Type B pancreatic cell (in vitro differentiated cells): ENCODE results near the gene CDC42BPA. TPM values are rescaled to one million over a fixed set of nuclear protein-coding genes. Genes with fewer than 3 reads are reported as not detected.

ENCODE experiments used
- DNase-seq: peaks from one replicate; pipeline ENCODE4 v3.0.0; 2021; ENCODE audit warnings: mixed read lengths; ENCODE audit not compliant: unreplicated experiment; ENCODE audit errors: extremely low spot score
- H3K27ac Mint-ChIP-seq: 2 replicates; pipeline ENCODE4 v1.8.0; 2021; ENCODE audit warnings: mild to moderate bottlenecking, mixed read lengths
- H3K27me3 Mint-ChIP-seq: 2 replicates; pipeline ENCODE4 v1.8.0; 2021; ENCODE audit warnings: mixed read lengths
- H3K36me3 Mint-ChIP-seq: 2 replicates; pipeline ENCODE4 v1.8.0; 2021; ENCODE audit warnings: mixed read lengths
- H3K4me1 Mint-ChIP-seq: one replicate; pipeline ENCODE4 v1.8.0; 2021; ENCODE audit warnings: mixed read lengths; ENCODE audit not compliant: unreplicated experiment
- H3K4me3 Mint-ChIP-seq: 2 replicates; pipeline ENCODE4 v1.8.0; 2021; ENCODE audit warnings: mild to moderate bottlenecking, mixed read lengths
- H3K9me3 Mint-ChIP-seq: 2 replicates; pipeline ENCODE4 v1.8.0; 2021; ENCODE audit warnings: mixed read lengths
- CTCF ChIP-seq: fragments of 200-600 bp; sonication (generic); conservative IDR thresholded peaks from 2 replicates; pipeline ENCODE4 v1.5.0; 2021; ENCODE audit warnings: antibody characterized with exemption, mild to moderate bottlenecking
- total RNA-seq: library from RNA; stranded (reverse); gene quantifications from 2 replicates; pipeline ENCODE4 v1.2.1, GENCODE V29; 2021; ENCODE audit warnings: low replicate concordance

The CDC42BPA gene
- total RNA-seq, 1 donor from 2014 or later, result 33.8 TPM

DNA sequence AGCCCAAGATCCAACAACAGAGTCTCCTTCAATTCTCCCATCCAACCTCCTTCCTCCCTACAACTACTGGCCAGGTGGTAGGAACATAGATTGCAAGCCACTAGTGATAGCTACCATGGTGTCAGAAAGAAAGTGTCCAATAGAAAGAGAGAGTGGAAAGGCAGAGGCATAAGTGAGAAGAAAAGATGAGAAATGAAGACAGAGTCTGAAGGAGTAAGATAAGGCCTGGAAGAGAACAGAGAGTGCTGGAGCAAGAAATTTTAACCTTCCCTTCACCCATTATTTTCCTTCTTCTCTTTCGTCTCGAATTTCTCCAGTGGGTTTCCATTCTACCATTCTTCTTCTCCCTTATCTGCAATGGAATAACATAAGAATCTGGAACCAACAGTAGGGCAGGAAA is 57.9 kb downstream of the CDC42BPA start:
- Mint-ChIP-seq H3K27me3 (no peaks in the 10 kb centered on the region), H3K9me3 (no peaks in the 10 kb centered on the region)
- TF ChIP-seq CTCF, result no peak

GRCh38 chr1:227257964-227258363 is 60.3 kb downstream of the CDC42BPA start:
- TF ChIP-seq CTCF, result no peak
- Mint-ChIP-seq H3K4me3 (no peak overlapping the region), H3K36me3 (peaks cover 2% of the 10 kb centered on the region), H3K9me3 (no peaks in the 10 kb centered on the region), H3K27me3 (no peaks in the 10 kb centered on the region), H3K27ac (no peak overlapping the region), H3K4me1 (peaks cover 5% of the 10 kb centered on the region)
- DNase-seq, result no peak

More for the DNA sequence above, 57.9 kb downstream of the CDC42BPA start:
- H3K36me3 Mint-ChIP-seq, result no peaks in the 10 kb centered on the region
- no peak for DNase-seq
- no peak overlapping the region for H3K4me3 Mint-ChIP-seq
- no peaks in the 10 kb centered on the region for H3K4me1 Mint-ChIP-seq
- H3K27ac Mint-ChIP-seq, result no peak overlapping the region

- no peak overlapping the region for H3K27ac Mint-ChIP-seq
- TF ChIP-seq CTCF, result no peak
- no peak overlapping the region for H3K4me3 Mint-ChIP-seq
- H3K27me3 Mint-ChIP-seq, result no peaks in the 10 kb centered on the region
- no peaks in the 10 kb centered on the region for H3K9me3 Mint-ChIP-seq
- no peak for DNase-seq
- H3K4me1 Mint-ChIP-seq, result peaks cover 5% of the 10 kb centered on the region
- H3K36me3 Mint-ChIP-seq, result peaks cover 8% of the 10 kb centered on the region
These were observed 63.1 kb downstream of the CDC42BPA start for GRCh38 chr1:227255086-227255732.

DNA sequence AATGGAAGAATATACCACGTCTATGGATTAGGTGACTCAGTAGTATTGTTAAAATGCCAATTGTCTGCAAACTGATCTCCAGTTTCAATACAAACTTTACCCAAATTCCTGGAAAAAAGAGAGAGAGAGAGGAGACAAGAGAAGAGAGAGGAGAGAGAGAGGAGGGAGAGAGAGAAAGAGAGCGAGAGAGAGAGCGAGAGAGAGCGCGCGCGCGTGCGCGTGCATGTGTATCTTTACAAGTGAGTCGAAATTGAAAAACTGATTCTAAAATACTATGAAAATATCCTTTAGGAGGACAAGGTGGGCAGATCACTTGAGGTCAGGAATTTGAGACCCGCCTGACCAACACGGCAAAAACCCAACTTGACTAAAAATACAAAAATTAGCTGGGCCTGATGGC is 65.2 kb downstream of the CDC42BPA start:
- Mint-ChIP-seq H3K4me3 (no peak overlapping the region), H3K36me3 (peaks cover 14% of the 10 kb centered on the region), H3K4me1 (peaks cover 5% of the 10 kb centered on the region), H3K27me3 (no peaks in the 10 kb centered on the region), H3K9me3 (peaks cover 2% of the 10 kb centered on the region), H3K27ac (no peak overlapping the region)
- no peak for TF ChIP-seq CTCF
- DNase-seq, result no peak

DNA sequence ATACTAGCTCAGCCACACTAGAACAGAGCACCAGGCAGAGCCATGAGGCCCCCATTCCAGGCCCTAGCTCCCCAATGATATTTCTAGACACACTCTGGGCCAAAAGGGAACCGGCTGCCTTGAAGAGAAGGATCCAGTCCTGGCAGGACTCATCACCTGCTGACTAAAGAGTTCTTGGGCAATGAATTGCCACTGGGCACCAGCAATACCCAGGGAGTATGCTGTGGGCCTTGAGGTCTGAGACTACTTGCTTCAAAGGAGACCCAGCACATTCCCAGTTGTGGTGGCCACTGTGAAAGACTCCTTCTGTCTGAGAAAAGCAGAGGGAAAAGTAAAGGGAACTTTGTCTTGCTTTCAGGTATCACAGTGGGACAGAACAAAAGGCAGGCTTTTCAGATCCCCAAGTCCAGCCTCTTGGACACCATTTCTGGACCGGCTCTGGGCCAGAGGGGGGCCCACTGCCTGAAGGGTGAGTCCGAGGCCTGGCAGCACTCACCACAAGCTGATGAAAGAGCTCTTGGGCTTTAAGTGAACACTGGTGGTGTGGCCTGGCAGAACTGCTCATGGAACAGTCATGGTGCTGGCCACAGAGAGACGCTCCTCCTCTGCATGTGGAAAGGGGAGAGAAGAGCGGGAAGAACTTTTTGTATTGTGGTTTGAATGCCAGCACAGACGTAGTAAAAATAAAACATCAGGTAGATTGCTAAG is 72.5 kb downstream of the CDC42BPA start:
- no peak for TF ChIP-seq CTCF
- no peak for DNase-seq
- Mint-ChIP-seq H3K27ac (no peak overlapping the region), H3K27me3 (no peaks in the 10 kb centered on the region), H3K4me1 (peaks cover 7% of the 10 kb centered on the region), H3K9me3 (peaks cover 6% of the 10 kb centered on the region), H3K36me3 (peaks cover 10% of the 10 kb centered on the region), H3K4me3 (no peak overlapping the region)
